MCF 10A (cell line): Measurements from ENCODE around the gene TAF11L13. TPM values are rescaled to one million over a fixed set of nuclear protein-coding genes. Genes with fewer than 3 reads are reported as not detected.

Experiments
- BruUV-seq: library from RNA; stranded (reverse); fragments of 400-500 nt; replicated peaks from 2 replicates; lab custom pipeline; 2021; lab: Mats Ljungman, UMichigan
- CTCF ChIA-PET: fragments of 300-600 bp; sonication (Branson Sonifier 250); formaldehyde crosslinking; extraction: SDS; loops from one replicate; lab custom pipeline; 2021; ENCODE audit warnings: antibody characterized with exemption, inconsistent platforms; lab: Yijun Ruan, JAX
- POLR2A ChIA-PET: fragments of 300-600, 350-650 bp; sonication (Branson Sonifier 250); formaldehyde crosslinking; extraction: SDS; loops from one replicate; lab custom pipeline; 2020; ENCODE audit warnings: antibody characterized with exemption, inconsistent platforms; lab: Yijun Ruan, JAX
- DNase-seq: peaks from one replicate; pipeline ENCODE4 v3.0.0-alpha.2; 2018; ENCODE audit not compliant: unreplicated experiment
- H3K27ac Mint-ChIP-seq: one replicate; pipeline ENCODE4 v1.8.0; 2022; ENCODE audit warnings: mild to moderate bottlenecking, low read depth, mixed read lengths; ENCODE audit not compliant: unreplicated experiment
- H3K27me3 Mint-ChIP-seq: one replicate; pipeline ENCODE4 v1.8.0; 2022; ENCODE audit warnings: mixed read lengths; ENCODE audit not compliant: insufficient read depth, unreplicated experiment
- H3K36me3 Mint-ChIP-seq: one replicate; pipeline ENCODE4 v1.8.0; 2022; ENCODE audit warnings: mild to moderate bottlenecking, moderate library complexity, mixed read lengths; ENCODE audit not compliant: insufficient read depth, unreplicated experiment
- H3K4me1 Mint-ChIP-seq: one replicate; pipeline ENCODE4 v1.8.0; 2022; ENCODE audit warnings: mixed read lengths; ENCODE audit not compliant: insufficient read depth, unreplicated experiment
- H3K4me3 Mint-ChIP-seq: one replicate; pipeline ENCODE4 v1.8.0; 2022; ENCODE audit warnings: mild to moderate bottlenecking, moderate library complexity, mixed read lengths; ENCODE audit not compliant: unreplicated experiment
- H3K9me3 Mint-ChIP-seq: one replicate; pipeline ENCODE4 v1.8.0; 2022; ENCODE audit warnings: mixed read lengths; ENCODE audit not compliant: unreplicated experiment
- intact Hi-C: fragments of 100-400 bp; cut with micrococcal nuclease; formaldehyde crosslinking; loops from 2 replicates; pipeline ENCODE4 v1.14.1; 2022
- total RNA-seq: library from RNA; stranded (reverse); gene quantifications from 2 replicates; pipeline ENCODE4 v1.2.3, GENCODE V29; 2022
- TF ChIP-seq, protein P1 (sequence below): fragments of 200-600 bp; IDR thresholded peaks from one replicate; pipeline ENCODE4 v1.8.0; 2022; ENCODE audit warnings: antibody characterized with exemption, mild to moderate bottlenecking; ENCODE audit not compliant: unreplicated experiment

TAF11L13 gene
- total RNA-seq, 1 experiment from 2014 or later, result not detected

GRCh38 chr5:17678751-17679324 is 47.0 kb downstream of the TAF11L13 start:
- Mint-ChIP-seq H3K36me3 (no peaks in the 10 kb centered on the region), H3K4me1 (no peaks in the 10 kb centered on the region), H3K27ac (no peak overlapping the region), H3K4me3 (no peak overlapping the region), H3K27me3 (no peaks in the 10 kb centered on the region), H3K9me3 (no peaks in the 10 kb centered on the region)
- intact Hi-C loops, result no loop called here
- CTCF ChIA-PET, result no interaction called here
- no TSS peak for BruUV-seq
- no peak for DNase-seq
- POLR2A ChIA-PET, result no interaction called here
- TF ChIP-seq, protein P1, sequence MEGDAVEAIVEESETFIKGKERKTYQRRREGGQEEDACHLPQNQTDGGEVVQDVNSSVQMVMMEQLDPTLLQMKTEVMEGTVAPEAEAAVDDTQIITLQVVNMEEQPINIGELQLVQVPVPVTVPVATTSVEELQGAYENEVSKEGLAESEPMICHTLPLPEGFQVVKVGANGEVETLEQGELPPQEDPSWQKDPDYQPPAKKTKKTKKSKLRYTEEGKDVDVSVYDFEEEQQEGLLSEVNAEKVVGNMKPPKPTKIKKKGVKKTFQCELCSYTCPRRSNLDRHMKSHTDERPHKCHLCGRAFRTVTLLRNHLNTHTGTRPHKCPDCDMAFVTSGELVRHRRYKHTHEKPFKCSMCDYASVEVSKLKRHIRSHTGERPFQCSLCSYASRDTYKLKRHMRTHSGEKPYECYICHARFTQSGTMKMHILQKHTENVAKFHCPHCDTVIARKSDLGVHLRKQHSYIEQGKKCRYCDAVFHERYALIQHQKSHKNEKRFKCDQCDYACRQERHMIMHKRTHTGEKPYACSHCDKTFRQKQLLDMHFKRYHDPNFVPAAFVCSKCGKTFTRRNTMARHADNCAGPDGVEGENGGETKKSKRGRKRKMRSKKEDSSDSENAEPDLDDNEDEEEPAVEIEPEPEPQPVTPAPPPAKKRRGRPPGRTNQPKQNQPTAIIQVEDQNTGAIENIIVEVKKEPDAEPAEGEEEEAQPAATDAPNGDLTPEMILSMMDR, result no peak

DNA sequence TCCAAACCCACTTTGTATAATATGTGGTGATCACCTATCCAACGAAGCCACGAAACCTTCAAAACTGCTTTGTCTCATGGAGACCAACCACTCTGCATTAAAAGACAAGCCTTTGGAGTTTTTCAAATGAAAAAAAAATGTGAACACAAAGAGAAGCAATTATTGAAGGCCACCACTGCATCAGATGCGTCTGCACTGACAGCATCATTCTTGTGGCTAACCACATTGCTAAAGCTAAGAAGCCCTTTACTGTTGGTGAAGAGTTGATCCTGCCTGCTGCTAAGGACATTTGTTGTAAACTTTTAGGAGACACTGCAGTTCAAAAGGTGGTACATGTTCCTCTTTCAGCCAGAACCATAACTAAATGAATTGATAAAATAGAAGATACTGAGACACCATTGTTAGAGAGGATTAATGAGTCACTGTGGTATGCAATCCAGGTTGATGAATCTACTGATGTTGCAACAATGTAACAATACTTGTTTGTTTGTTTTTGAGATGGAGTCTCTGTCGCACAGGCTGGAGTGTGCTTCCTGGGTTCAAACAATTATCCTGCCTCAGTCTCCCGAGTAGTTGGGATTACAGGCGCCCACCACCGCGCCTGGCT is 47.8 kb downstream of the TAF11L13 start:
- H3K27ac Mint-ChIP-seq, result no peak overlapping the region
- intact Hi-C loops, result no loop called here
- no peaks in the 10 kb centered on the region for H3K27me3 Mint-ChIP-seq
- BruUV-seq, result no TSS peak
- TF ChIP-seq, protein P1, result no peak
- peak; percentile 55 for DNase-seq
- no peak overlapping the region for H3K4me3 Mint-ChIP-seq
- H3K9me3 Mint-ChIP-seq, result no peaks in the 10 kb centered on the region
- CTCF ChIA-PET, result no interaction called here
- H3K36me3 Mint-ChIP-seq, result no peaks in the 10 kb centered on the region
- no peaks in the 10 kb centered on the region for H3K4me1 Mint-ChIP-seq
- POLR2A ChIA-PET, result no interaction called here

GRCh38 chr5:17680737-17681136 is 48.8 kb downstream of the TAF11L13 start:
- intact Hi-C loops, result no loop called here
- TF ChIP-seq, protein P1, result no peak
- BruUV-seq, result no TSS peak

More at GRCh38 chr5:17680737-17681136, 48.8 kb downstream of the TAF11L13 start:
- Mint-ChIP-seq H3K27ac (no peak overlapping the region), H3K9me3 (no peaks in the 10 kb centered on the region), H3K27me3 (no peaks in the 10 kb centered on the region), H3K4me3 (no peak overlapping the region), H3K4me1 (no peaks in the 10 kb centered on the region), H3K36me3 (no peaks in the 10 kb centered on the region)
- POLR2A ChIA-PET, result no interaction called here
- CTCF ChIA-PET, result no interaction called here
- no peak for DNase-seq

Other genes starting within 250 kb of the TAF11L13 start
- not detected in 2 replicates for gene TAF11L2, start 133.9 kb upstream of the TAF11L13 start, total RNA-seq
- gene TAF11L3, start 113.7 kb upstream of the TAF11L13 start, total RNA-seq, result not detected in 2 replicates
- gene TAF11L4, start 110.3 kb upstream of the TAF11L13 start, total RNA-seq, result not detected in 2 replicates
- not detected in 2 replicates for gene TAF11L5, start 106.9 kb upstream of the TAF11L13 start, total RNA-seq
- gene TAF11L6, start 103.4 kb upstream of the TAF11L13 start, total RNA-seq, result not detected in 2 replicates
- not detected in 2 replicates for gene TAF11L7, start 46.3 kb upstream of the TAF11L13 start, total RNA-seq
- gene TAF11L8, start 41.1 kb upstream of the TAF11L13 start, total RNA-seq, result not detected in 2 replicates
- not detected in 2 replicates for gene TAF11L9, start 37.7 kb upstream of the TAF11L13 start, total RNA-seq
- not detected in 2 replicates for gene TAF11L10, start 34.3 kb upstream of the TAF11L13 start, total RNA-seq
- gene TAF11L11, start 27.9 kb upstream of the TAF11L13 start, total RNA-seq, result not detected in 2 replicates
- gene TAF11L12, start 21.7 kb upstream of the TAF11L13 start, total RNA-seq, result not detected in 2 replicates
- gene TAF11L14, start 2.4 kb downstream of the TAF11L13 start, total RNA-seq, result not detected in 2 replicates